Endothelial cell of umbilical vein (primary cell): ENCODE measurements around the gene TLR9. TPM values are rescaled to one million over a fixed set of nuclear protein-coding genes. Genes with fewer than 3 reads are reported as not detected.
A peak's percentile ranks its signal among the peaks of the same experiment; 100 is the strongest.

ENCODE experiments used
- BruUV-seq: library from RNA; stranded (reverse); fragments of 400-500 nt; replicated peaks from 2 replicates; lab custom pipeline; 2021; lab: Mats Ljungman, UMichigan
- CTCF ChIA-PET: fragments of 300-600, 350-600 bp; sonication (Branson Sonifier 250); formaldehyde crosslinking; loops from one replicate; lab custom pipeline; 2021; ENCODE audit warnings: antibody characterized with exemption, inconsistent platforms; lab: Charles Lee
- POLR2A ChIA-PET: fragments of 300-600, 350-600 bp; sonication (Branson Sonifier 250); formaldehyde crosslinking; loops from one replicate; lab custom pipeline; 2021; ENCODE audit warnings: antibody characterized with exemption, inconsistent platforms; lab: Charles Lee
- DNase-seq: peaks from one replicate; pipeline ENCODE4 v3.0.0-alpha.2; 2011; ENCODE audit warnings: low read depth, low spot score
- FAIRE-seq: peaks from 2 replicates; lab custom pipeline; 2011; peaks lifted over from hg19 to GRCh38; lab: Jason Lieb, UNC
- H2AFZ ChIP-seq: 2 replicates; pipeline ENCODE4 v1.6.0; 2012; ENCODE audit warnings: low read depth, low read length, control low read depth, inconsistent platforms
- H3K27ac ChIP-seq: 2 replicates; pipeline ENCODE4 v1.5.1; 2011; ENCODE audit warnings: low read depth, mild to moderate bottlenecking, control low read depth, low read length, moderate library complexity; ENCODE audit not compliant: insufficient read depth
- H3K27me3 ChIP-seq, 2 experiments: 2 replicates each; pipeline versions ENCODE4 v1.6.0 to v1.6.1; 2011; ENCODE audit warnings: low read length in 2 of 2, mixed read lengths in 1 of 2; ENCODE audit not compliant: control insufficient read depth in 2 of 2, insufficient read depth in 2 of 2
- H3K36me3 ChIP-seq, 2 experiments: 2 replicates in 1 of 2; 3 replicates in 1 of 2; pipeline ENCODE4 v1.5.1; 2011; ENCODE audit warnings: low read length in 2 of 2, mild to moderate bottlenecking in 1 of 2, moderate library complexity in 1 of 2; ENCODE audit not compliant: control insufficient read depth in 2 of 2, insufficient read depth in 2 of 2; ENCODE audit errors: extremely low read depth in 1 of 2
- H3K4me1 ChIP-seq: 3 replicates; pipeline ENCODE4 v1.5.1; 2011; ENCODE audit warnings: mild to moderate bottlenecking, low read length; ENCODE audit not compliant: control insufficient read depth, insufficient read depth; ENCODE audit errors: extremely low read depth
- H3K4me2 ChIP-seq: 2 replicates; pipeline ENCODE4 v1.6.1; 2011; ENCODE audit warnings: low read length, control low read depth, mixed read lengths; ENCODE audit not compliant: insufficient read depth
- H3K4me3 ChIP-seq, 3 experiments: fragments of 200-600 bp in 1 of 3; sonication (generic), shearing (Covaris generic) in 1 of 3; replicated peaks in 1 of 3; 2 replicates each; pipeline ENCODE4 v1.5.1; 2011 to 2016; ENCODE audit warnings: control low read depth in 3 of 3, low read length in 3 of 3, mild to moderate bottlenecking in 2 of 3, inconsistent platforms in 1 of 3, low read depth in 1 of 3, moderate library complexity in 1 of 3; ENCODE audit not compliant: insufficient read depth in 1 of 3
- H3K79me2 ChIP-seq: 2 replicates; pipeline ENCODE4 v1.6.0; 2012; ENCODE audit warnings: low read length, inconsistent platforms; ENCODE audit not compliant: control insufficient read depth, insufficient read depth
- H3K9ac ChIP-seq: replicated peaks from 2 replicates; pipeline ENCODE3; 2011; ENCODE audit warnings: low read length, control low read depth; ENCODE audit not compliant: insufficient read depth; ENCODE audit errors: extremely low read depth
- H3K9me1 ChIP-seq: replicated peaks from 3 replicates; pipeline ENCODE4 v1.6.0; 2011; ENCODE audit warnings: mild to moderate bottlenecking, low read length; ENCODE audit not compliant: control insufficient read depth, insufficient read depth; ENCODE audit errors: extremely low read depth
- H3K9me3 ChIP-seq: replicated peaks from 2 replicates; pipeline ENCODE4 v1.5.1; 2012; ENCODE audit warnings: low read length, inconsistent platforms; ENCODE audit not compliant: control insufficient read depth, insufficient read depth
- H4K20me1 ChIP-seq: replicated peaks from 2 replicates; pipeline ENCODE3; 2011; ENCODE audit warnings: mild to moderate bottlenecking, low read length; ENCODE audit not compliant: control insufficient read depth, insufficient read depth; ENCODE audit errors: extremely low read depth
- EZH2 ChIP-seq: IDR thresholded peaks from 2 replicates; pipeline ENCODE4 v1.6.1; 2012; ENCODE audit warnings: borderline replicate concordance, low read depth, mild to moderate bottlenecking, moderate library complexity, low read length, inconsistent platforms; ENCODE audit not compliant: severe bottlenecking
- FOS ChIP-seq: IDR thresholded peaks from 2 replicates; pipeline ENCODE4 v1.6.1; 2011; ENCODE audit warnings: mild to moderate bottlenecking, low read length, moderate library complexity, borderline replicate concordance; ENCODE audit not compliant: insufficient read depth
- GATA2 ChIP-seq: IDR thresholded peaks from 2 replicates; pipeline ENCODE4 v1.7.0; 2011; ENCODE audit warnings: low read depth, mild to moderate bottlenecking, moderate library complexity, mixed read lengths, low read length; ENCODE audit not compliant: insufficient read length, insufficient read depth
- JUN ChIP-seq: IDR thresholded peaks from 2 replicates; pipeline ENCODE4 v1.6.1; 2011; ENCODE audit warnings: borderline replicate concordance, low read depth; ENCODE audit not compliant: insufficient read length, insufficient read depth
- MYC ChIP-seq: IDR thresholded peaks from one replicate; pipeline ENCODE4 v1.6.1; 2011; ENCODE audit warnings: mild to moderate bottlenecking, low read depth, low read length
- POLR2A ChIP-seq: IDR thresholded peaks from 2 replicates; pipeline ENCODE4 v1.6.1; 2012; ENCODE audit warnings: low read depth, mild to moderate bottlenecking, control low read depth, low read length
- POLR2AphosphoS5 ChIP-seq: IDR thresholded peaks from 2 replicates; pipeline ENCODE4 v1.6.1; 2012; ENCODE audit warnings: low read depth, mild to moderate bottlenecking, control low read depth, low read length, moderate library complexity; ENCODE audit not compliant: insufficient read depth
- dilution Hi-C: fragments of 300-500 bp; cut with MboI; formaldehyde crosslinking; loops from one replicate; pipeline ENCODE4 v1.15.0; 2019; ENCODE audit warnings: low sequenced_read_pairs; ENCODE audit not compliant: extremely low pct_ligation_motif_present
- intact Hi-C: fragments of 100-400 bp; cut with micrococcal nuclease; formaldehyde crosslinking; loops from one replicate; pipeline ENCODE4 v1.10.0; 2022
- polyA plus RNA-seq, 4 experiments: library from polyadenylated mRNA; depleted of rRNA in 3 of 4; stranded (reverse) in 3 of 4; unstranded in 1 of 4; fragments of >200 nt; gene quantifications; 2 replicates each; pipeline versions ENCODE4 v1.2.1 to v1.2.3, GENCODE V29; 2011 to 2012; ENCODE audit warnings: missing spikeins in 1 of 4
- total RNA-seq: library from RNA; stranded (reverse); gene quantifications from 2 replicates; pipeline ENCODE4 v1.2.3, GENCODE V29; 2021
- TF ChIP-seq, protein P1 (sequence below): IDR thresholded peaks from 2 replicates; pipeline ENCODE4 v1.6.1; 2011; ENCODE audit not compliant: insufficient read depth, insufficient read length
- TF ChIP-seq, protein P2 (sequence below), 2 donors: IDR thresholded peaks; 1 replicate in 1 of 2; 2 replicates in 1 of 2; pipeline ENCODE4 v1.5.1; 2011; ENCODE audit warnings: low read length in 2 of 2, mild to moderate bottlenecking in 2 of 2, moderate library complexity in 2 of 2, control low read depth in 1 of 2, inconsistent platforms in 1 of 2, low read depth in 1 of 2; ENCODE audit not compliant: insufficient read depth in 1 of 2; ENCODE audit errors: extremely low read depth in 1 of 2

Gene TLR9
- total and polyA plus RNA-seq, 2 donors (not counting 3 experiments of a cell fraction or from before 2014, with no cell fraction given), result not detected

DNA sequence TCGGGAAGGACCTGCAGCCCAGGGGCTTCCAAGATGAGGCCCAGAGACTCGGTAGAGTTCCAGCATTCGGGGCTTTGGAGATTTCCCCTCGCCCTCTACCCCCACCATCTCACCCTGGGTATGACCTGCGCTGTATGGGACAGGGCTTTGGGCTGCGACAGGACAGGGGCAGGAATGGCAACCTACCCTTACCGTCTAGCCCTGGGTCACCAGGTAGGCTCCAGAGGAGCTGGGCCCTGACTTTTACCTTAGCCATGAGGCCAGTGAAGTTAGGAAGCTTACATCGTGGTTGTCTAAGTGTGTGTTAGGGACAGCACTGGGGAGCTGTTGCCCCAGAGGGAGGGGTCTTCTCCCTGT is 20.8 kb upstream of the TLR9 start:
- H3K9ac ChIP-seq, result peak overlapping the region; percentile 10
- H3K4me1 ChIP-seq, result peaks cover 24% of the 10 kb centered on the region
- BruUV-seq, result no TSS peak
- H3K9me1 ChIP-seq, result no peaks in the 10 kb centered on the region
- peak overlapping the region; percentile 32 for H3K4me2 ChIP-seq
- no peaks in the 10 kb centered on the region for H4K20me1 ChIP-seq
- peak overlapping the region; percentile 3 for H2AFZ ChIP-seq
- ChIA-PET POLR2A (no interaction called here), CTCF (interaction anchor here (1.0 to 1.8 kb wide), 4 partner anchors 13 to 93 kb away, joined by 3 to 8 read pairs (median 4); no protein-coding TSS in a partner anchor)
- TF ChIP-seq EZH2, result no peak
- TF ChIP-seq, protein P1, sequence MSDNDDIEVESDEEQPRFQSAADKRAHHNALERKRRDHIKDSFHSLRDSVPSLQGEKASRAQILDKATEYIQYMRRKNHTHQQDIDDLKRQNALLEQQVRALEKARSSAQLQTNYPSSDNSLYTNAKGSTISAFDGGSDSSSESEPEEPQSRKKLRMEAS, result no peak
- no peak for TF ChIP-seq POLR2AphosphoS5
- no peak for TF ChIP-seq JUN
- no peak for TF ChIP-seq POLR2A
- TF ChIP-seq MYC, result no peak
- TF ChIP-seq FOS, result no peak
- TF ChIP-seq, protein P2, sequence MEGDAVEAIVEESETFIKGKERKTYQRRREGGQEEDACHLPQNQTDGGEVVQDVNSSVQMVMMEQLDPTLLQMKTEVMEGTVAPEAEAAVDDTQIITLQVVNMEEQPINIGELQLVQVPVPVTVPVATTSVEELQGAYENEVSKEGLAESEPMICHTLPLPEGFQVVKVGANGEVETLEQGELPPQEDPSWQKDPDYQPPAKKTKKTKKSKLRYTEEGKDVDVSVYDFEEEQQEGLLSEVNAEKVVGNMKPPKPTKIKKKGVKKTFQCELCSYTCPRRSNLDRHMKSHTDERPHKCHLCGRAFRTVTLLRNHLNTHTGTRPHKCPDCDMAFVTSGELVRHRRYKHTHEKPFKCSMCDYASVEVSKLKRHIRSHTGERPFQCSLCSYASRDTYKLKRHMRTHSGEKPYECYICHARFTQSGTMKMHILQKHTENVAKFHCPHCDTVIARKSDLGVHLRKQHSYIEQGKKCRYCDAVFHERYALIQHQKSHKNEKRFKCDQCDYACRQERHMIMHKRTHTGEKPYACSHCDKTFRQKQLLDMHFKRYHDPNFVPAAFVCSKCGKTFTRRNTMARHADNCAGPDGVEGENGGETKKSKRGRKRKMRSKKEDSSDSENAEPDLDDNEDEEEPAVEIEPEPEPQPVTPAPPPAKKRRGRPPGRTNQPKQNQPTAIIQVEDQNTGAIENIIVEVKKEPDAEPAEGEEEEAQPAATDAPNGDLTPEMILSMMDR (IDR thresholded peaks at IDR 0.05; ENCODE audit: extremely low read depth in 1 of 2, insufficient read depth in 1 of 2, low read depth in 1 of 2, low read length in 2 of 2), result no peak
- no peak for TF ChIP-seq GATA2
- no peaks in the 10 kb centered on the region for H3K79me2 ChIP-seq
- DNase-seq (no peak), FAIRE-seq (no peak)
- H3K27me3 ChIP-seq, result no peaks in the 10 kb centered on the region
- intact Hi-C loops (no loop called here), dilution Hi-C loops (no loop called here)
- no peaks in the 10 kb centered on the region for H3K9me3 ChIP-seq
- peak overlapping the region; percentile 40 for H3K27ac ChIP-seq
- H3K4me3 ChIP-seq, result peak overlapping the region in 2 of 3 experiments; percentile 16 to 23
- peaks cover 0 to 13% of the 10 kb centered on the region in 2 experiments for H3K36me3 ChIP-seq
